PC-3 (cell line): ENCODE measurements around the gene CA11. TPM values are rescaled to one million over a fixed set of nuclear protein-coding genes. Genes with fewer than 3 reads are reported as not detected.

Experiments used
- ATAC-seq: fragments of 200-7000 bp; cut with Tn5 transposase; 2 replicates; pipeline ENCODE4 v1.9.1; 2020; ENCODE audit warnings: mild to moderate bottlenecking, moderate library complexity
- BruUV-seq: library from RNA; stranded (reverse); fragments of 400-500 nt; replicated peaks from 2 replicates; lab custom pipeline; 2021; lab: Mats Ljungman, UMichigan
- CTCF ChIA-PET: fragments of 300-600 bp; sonication (Branson Sonifier 250); formaldehyde crosslinking; loops from one replicate; lab custom pipeline; 2022; ENCODE audit warnings: antibody characterized with exemption; lab: Charles Lee
- POLR2A ChIA-PET: fragments of 300-600 bp; sonication (Branson Sonifier 250); formaldehyde crosslinking; loops from one replicate; lab custom pipeline; 2022; ENCODE audit warnings: antibody characterized with exemption; ENCODE audit not compliant: unreplicated experiment; lab: Charles Lee
- DNase-seq: peaks from one replicate; pipeline ENCODE4 v3.0.0-alpha.2; 2015
- H2AFZ ChIP-seq: fragments of 300-600 bp; sonication (generic); 2 replicates; pipeline ENCODE4 v1.6.0; 2016; ENCODE audit warnings: antibody characterized with exemption, low read length
- H3F3A ChIP-seq: fragments of 300-600 bp; sonication (generic); one replicate; pipeline ENCODE4 v1.6.0; 2017; ENCODE audit warnings: antibody characterized with exemption, low read length, control low read depth, mild to moderate bottlenecking; ENCODE audit not compliant: unreplicated experiment
- H3K27ac ChIP-seq: fragments of 300-600 bp; sonication (generic); 2 replicates; pipeline ENCODE4 v1.5.1; 2016; ENCODE audit warnings: mild to moderate bottlenecking, low read length
- H3K27me3 ChIP-seq: fragments of 300-600 bp; sonication (generic); 2 replicates; pipeline ENCODE4 v1.6.1; 2016; ENCODE audit warnings: low read length, mixed read lengths
- H3K36me3 ChIP-seq: fragments of 300-600 bp; sonication (generic); 2 replicates; pipeline ENCODE4 v1.6.1; 2016; ENCODE audit warnings: low read depth, mixed run types, low read length, mixed read lengths
- H3K4me1 ChIP-seq: fragments of 300-600 bp; sonication (generic); 2 replicates; pipeline ENCODE4 v1.5.1; 2016; ENCODE audit warnings: low read length; ENCODE audit not compliant: insufficient read depth
- H3K4me2 ChIP-seq: fragments of 300-600 bp; sonication (generic); 2 replicates; pipeline ENCODE4 v1.6.0; 2016; ENCODE audit warnings: low read length
- H3K4me3 ChIP-seq: fragments of 300-600 bp; sonication (generic); 2 replicates; pipeline ENCODE4 v1.5.1; 2016; ENCODE audit warnings: mild to moderate bottlenecking, low read length, mixed read lengths
- H3K79me2 ChIP-seq: fragments of 300-600 bp; sonication (generic); 2 replicates; pipeline ENCODE4 v1.6.1; 2017; ENCODE audit warnings: low read length, mixed read lengths
- H3K9ac ChIP-seq: fragments of 300-600 bp; sonication (generic); 2 replicates; pipeline ENCODE4 v1.6.0; 2016; ENCODE audit warnings: mild to moderate bottlenecking, low read length
- H3K9me2 ChIP-seq: fragments of 300-600 bp; sonication (generic); replicated peaks from 2 replicates; pipeline ENCODE4 v1.6.1; 2016; ENCODE audit warnings: mixed run types, low read length, mixed read lengths
- H3K9me3 ChIP-seq: fragments of 300-600 bp; sonication (generic); 2 replicates; pipeline ENCODE4 v1.6.1; 2016; ENCODE audit warnings: low read length, mixed read lengths
- H4K20me1 ChIP-seq: fragments of 300-600 bp; sonication (generic); 2 replicates; pipeline ENCODE4 v1.6.1; 2016; ENCODE audit warnings: low read length, mixed read lengths
- CTCF ChIP-seq: fragments of 300-600 bp; sonication (generic); conservative IDR thresholded peaks from 2 replicates; pipeline ENCODE4 v1.5.1; 2017; ENCODE audit warnings: antibody characterized with exemption, low read depth, mild to moderate bottlenecking, low read length
- EZH2 ChIP-seq: fragments of 300-600 bp; sonication (generic); IDR thresholded peaks from one replicate; pipeline ENCODE4 v1.6.1; 2017; ENCODE audit warnings: antibody characterized with exemption, mild to moderate bottlenecking, low read length; ENCODE audit not compliant: unreplicated experiment
- EZH2phosphoT487 ChIP-seq: fragments of 300-600 bp; sonication (generic); IDR thresholded peaks from 2 replicates; pipeline ENCODE4 v1.6.1; 2018; ENCODE audit warnings: mild to moderate bottlenecking, antibody characterized with exemption, low read length, borderline replicate concordance
- intact Hi-C: fragments of 100-400 bp; cut with micrococcal nuclease; formaldehyde crosslinking; loops from 2 replicates; pipeline ENCODE4 v1.9.0; 2023
- total RNA-seq: library from RNA; depleted of rRNA; stranded (reverse); fragments of >200 nt; gene quantifications from 2 replicates; pipeline ENCODE4 v1.2.3, GENCODE V29; 2014

Gene CA11
- total RNA-seq, 1 experiment from 2014 or later: 4.1 TPM

GRCh38 chr19:48636859-48637448 is 9.0 kb downstream of the CA11 start, which contains the start of gene DBP:
Gene DBP (minus strand): TSS chr19:48637379. CDS start chr19:48636994, 385 bp downstream.
- POLR2A ChIA-PET: interaction anchor here (0.6 kb wide), 1 partner anchor 94 kb away, joined by 4 read pairs; no protein-coding TSS in a partner anchor
- peaks cover 24% of the 10 kb centered on the region for H3K4me1 ChIP-seq
- CTCF ChIA-PET: interaction anchor here (0.7 kb wide), 1 partner anchor 9 kb away, joined by 5 read pairs; the partner anchor contains the start of gene CA11

GRCh38 chr19:48635966-48636858 is 9.8 kb downstream of the CA11 start:
- DNase-seq: no peak
- ChIA-PET POLR2A (interaction anchor here (0.6 kb wide), 1 partner anchor 94 kb away, joined by 4 read pairs; no protein-coding TSS in a partner anchor), CTCF (interaction anchor here (0.7 kb wide), 1 partner anchor 10 kb away, joined by 5 read pairs; the partner anchor contains the start of gene CA11)
- Histone ChIP-seq H3K79me2 (no peaks in the 10 kb centered on the region), H3F3A (peaks cover 3% of the 10 kb centered on the region), H3K36me3 (no peaks in the 10 kb centered on the region), H3K9me3 (no peaks in the 10 kb centered on the region), H3K4me3 (peak overlapping the region; percentile 80), H3K9me2 (no peaks in the 10 kb centered on the region), H3K27ac (0 out of 2 replicates have a peak overlapping the region, but pooled peaks have one; percentile 67), H2AFZ (peak overlapping the region; percentile 94; the same call in 1 of the 2 replicates), H3K4me2 (peak overlapping the region; percentile 96), H3K27me3 (no peaks in the 10 kb centered on the region), H4K20me1 (no peaks in the 10 kb centered on the region), H3K9ac (peak overlapping the region; percentile 68), H3K4me1 (peaks cover 24% of the 10 kb centered on the region)
- intact Hi-C loops: no loop called here
- ATAC-seq: no peak
- TF ChIP-seq CTCF: no peak
- no peak for TF ChIP-seq EZH2phosphoT487
- no peak for TF ChIP-seq EZH2
- BruUV-seq: no TSS peak

More at GRCh38 chr19:48636859-48637448, 9.0 kb downstream of the CA11 start, which contains the start of gene DBP:
- Histone ChIP-seq H3K4me3 (peak within 1 kb of the TSS; percentile 80), H3K27me3 (no peaks in the 10 kb centered on the region), H3K9me3 (no peaks in the 10 kb centered on the region), H3K36me3 (no peaks in the 10 kb centered on the region), H2AFZ (peak within 1 kb of the TSS; percentile 94), H4K20me1 (no peaks in the 10 kb centered on the region), H3F3A (peaks cover 3% of the 10 kb centered on the region), H3K9me2 (no peaks in the 10 kb centered on the region), H3K4me2 (peak within 1 kb of the TSS; percentile 96), H3K79me2 (no peaks in the 10 kb centered on the region), H3K27ac (peak within 1 kb of the TSS; percentile 67), H3K9ac (peak within 1 kb of the TSS; percentile 67)
- ATAC-seq (peak; percentile 19), DNase-seq (peak; percentile 49)
- TF ChIP-seq CTCF (no peak; the same call in 1 of the 2 replicates), EZH2 (no peak), EZH2phosphoT487 (no peak)
- intact Hi-C loops: loop anchor here (1.0 kb wide), 1 partner anchor 18 kb away; the partner anchor contains the start of genes RPL18 and SPHK2
- BruUV-seq: no TSS peak
